Neutrophil (primary cell): ENCODE results near the gene FHL2.

ENCODE experiments used
- H3K27ac ChIP-seq: fragments of 200-600 bp; sonication (generic); 2 replicates; pipeline ENCODE4 v1.5.1; 2016; ENCODE audit warnings: mild to moderate bottlenecking, moderate library complexity
- H3K27me3 ChIP-seq: fragments of 200-600 bp; sonication (generic); 2 replicates; pipeline ENCODE4 v1.6.0; 2016; ENCODE audit warnings: mild to moderate bottlenecking
- H3K36me3 ChIP-seq: fragments of 200-600 bp; sonication (generic); 2 replicates; pipeline ENCODE4 v1.5.1; 2017
- H3K4me1 ChIP-seq, 2 experiments: fragments of 200-600 bp in 1 of 2; sonication (generic) in 1 of 2; 1 replicate in 1 of 2; 2 replicates in 1 of 2; pipeline versions ENCODE4 v1.5.1 to v1.6.1; 2013 to 2016; ENCODE audit warnings: low read depth in 1 of 2, low read length in 1 of 2, mild to moderate bottlenecking in 1 of 2, moderate library complexity in 1 of 2; ENCODE audit not compliant: control insufficient read depth in 1 of 2, insufficient read depth in 1 of 2
- H3K4me3 ChIP-seq, 2 experiments: fragments of 200-600 bp in 1 of 2; sonication (generic) in 1 of 2; 1 replicate in 1 of 2; 2 replicates in 1 of 2; pipeline ENCODE4 v1.5.1; 2013 to 2016; ENCODE audit warnings: low read depth in 1 of 2, low read length in 1 of 2, mild to moderate bottlenecking in 1 of 2, moderate library complexity in 1 of 2
- H3K9me3 ChIP-seq: fragments of 200-600 bp; sonication (generic); 2 replicates; pipeline ENCODE4 v1.5.1; 2016
- TF ChIP-seq, protein P1 (sequence below): fragments of 200-600 bp; sonication (generic); IDR thresholded peaks from 2 replicates; pipeline ENCODE4 v1.5.1; 2016; ENCODE audit warnings: antibody characterized with exemption

FHL2 gene

DNA sequence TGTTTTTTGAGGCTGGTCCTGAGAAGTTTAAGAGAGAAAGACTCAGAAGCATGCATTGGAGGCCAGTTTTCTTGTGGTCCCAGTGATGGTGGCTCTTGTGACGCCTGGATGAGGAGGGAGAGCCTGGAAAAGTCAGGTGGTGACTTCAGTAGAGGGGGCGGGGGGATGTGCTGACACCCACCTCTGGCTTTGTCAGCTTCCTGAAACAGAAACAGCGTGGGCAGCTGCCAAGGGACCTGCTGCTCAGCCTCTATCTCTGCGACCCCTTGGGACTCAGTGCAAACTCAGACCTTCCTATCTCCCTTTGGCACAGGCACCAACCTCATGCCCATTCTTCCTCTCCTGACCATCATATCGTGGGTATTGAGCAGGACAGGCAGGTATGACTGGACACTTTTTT lies 75.7 kb downstream of the FHL2 start:
- H3K36me3 ChIP-seq: no peaks in the 10 kb centered on the region
- peak overlapping the region; percentile 79 for H3K27ac ChIP-seq
- H3K9me3 ChIP-seq: no peaks in the 10 kb centered on the region
- TF ChIP-seq, protein P1, sequence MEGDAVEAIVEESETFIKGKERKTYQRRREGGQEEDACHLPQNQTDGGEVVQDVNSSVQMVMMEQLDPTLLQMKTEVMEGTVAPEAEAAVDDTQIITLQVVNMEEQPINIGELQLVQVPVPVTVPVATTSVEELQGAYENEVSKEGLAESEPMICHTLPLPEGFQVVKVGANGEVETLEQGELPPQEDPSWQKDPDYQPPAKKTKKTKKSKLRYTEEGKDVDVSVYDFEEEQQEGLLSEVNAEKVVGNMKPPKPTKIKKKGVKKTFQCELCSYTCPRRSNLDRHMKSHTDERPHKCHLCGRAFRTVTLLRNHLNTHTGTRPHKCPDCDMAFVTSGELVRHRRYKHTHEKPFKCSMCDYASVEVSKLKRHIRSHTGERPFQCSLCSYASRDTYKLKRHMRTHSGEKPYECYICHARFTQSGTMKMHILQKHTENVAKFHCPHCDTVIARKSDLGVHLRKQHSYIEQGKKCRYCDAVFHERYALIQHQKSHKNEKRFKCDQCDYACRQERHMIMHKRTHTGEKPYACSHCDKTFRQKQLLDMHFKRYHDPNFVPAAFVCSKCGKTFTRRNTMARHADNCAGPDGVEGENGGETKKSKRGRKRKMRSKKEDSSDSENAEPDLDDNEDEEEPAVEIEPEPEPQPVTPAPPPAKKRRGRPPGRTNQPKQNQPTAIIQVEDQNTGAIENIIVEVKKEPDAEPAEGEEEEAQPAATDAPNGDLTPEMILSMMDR: no peak
- H3K4me3 ChIP-seq: no peak overlapping the region
- H3K4me1 ChIP-seq: peaks cover 52 to 59% of the 10 kb centered on the region in 2 experiments
- no peaks in the 10 kb centered on the region for H3K27me3 ChIP-seq

DNA sequence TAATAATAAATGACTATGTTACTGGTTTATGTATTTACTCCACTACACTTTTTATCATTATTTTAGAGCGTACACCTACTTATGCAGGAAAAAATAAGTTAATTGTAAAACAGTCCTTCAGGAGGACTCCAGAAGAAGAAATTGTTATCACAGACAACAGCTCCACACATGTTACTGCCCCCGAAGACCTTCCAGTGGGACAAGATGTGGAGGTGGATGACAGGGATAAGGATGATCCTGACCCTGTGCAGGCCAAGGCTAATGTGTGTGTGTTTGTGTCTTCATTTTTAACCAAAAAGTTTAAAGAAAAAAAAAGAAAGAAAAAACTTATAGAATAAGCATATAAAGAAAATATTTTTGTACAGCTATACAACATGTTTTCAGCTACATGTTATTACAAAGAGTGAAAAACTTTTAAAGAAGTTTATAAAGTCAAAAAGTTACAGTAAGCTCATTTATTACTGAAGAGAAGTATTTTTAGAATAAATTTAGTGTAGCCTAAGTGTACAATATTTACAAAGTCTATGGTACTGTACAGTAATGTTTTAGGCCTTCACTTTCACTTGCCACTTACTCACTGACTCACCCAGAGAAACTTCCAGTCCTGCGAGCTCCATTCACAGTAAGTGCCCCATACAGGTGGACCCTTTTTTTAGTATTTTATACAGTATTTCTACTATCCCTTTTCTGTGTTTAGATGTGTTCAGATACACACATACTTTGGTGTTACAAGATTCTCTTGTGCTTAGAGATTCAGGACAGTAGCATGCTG lies 76.8 kb downstream of the FHL2 start:
- Histone ChIP-seq H3K27me3 (no peaks in the 10 kb centered on the region), H3K27ac (no peak overlapping the region), H3K4me3 (no peak overlapping the region), H3K4me1 (peaks cover 50 to 53% of the 10 kb centered on the region in 2 experiments), H3K36me3 (no peaks in the 10 kb centered on the region), H3K9me3 (no peaks in the 10 kb centered on the region)
- TF ChIP-seq, protein P1: no peak

DNA sequence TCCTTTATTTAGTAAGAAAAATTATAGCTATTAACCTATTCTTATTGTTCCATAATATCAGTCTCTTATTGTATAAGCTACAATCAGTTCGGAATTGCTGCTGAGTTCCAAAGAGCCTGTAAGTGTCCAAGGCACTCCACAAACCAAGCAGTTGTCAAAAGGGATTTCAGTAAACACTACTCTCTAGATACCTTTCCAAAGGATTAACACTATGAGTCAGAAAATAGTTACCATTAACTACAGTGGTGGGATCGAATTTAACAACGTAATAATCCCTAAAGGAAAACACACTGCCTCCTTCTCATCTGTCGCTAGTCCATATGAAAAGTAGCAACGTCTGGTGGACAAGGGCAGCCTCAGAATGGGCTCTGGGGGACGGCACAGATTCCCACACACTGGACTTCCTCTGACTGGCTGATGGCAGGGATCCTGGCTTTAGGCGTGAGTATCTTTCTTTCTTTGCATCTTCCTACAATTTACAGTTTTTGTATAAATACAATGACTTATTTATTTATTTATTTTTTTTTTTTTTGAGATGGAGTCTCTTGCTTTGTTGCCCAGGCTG lies 78.1 kb downstream of the FHL2 start:
- H3K36me3 ChIP-seq: no peaks in the 10 kb centered on the region
- no peak overlapping the region for H3K27ac ChIP-seq
- H3K4me3 ChIP-seq: no peak overlapping the region
- no peaks in the 10 kb centered on the region for H3K9me3 ChIP-seq
- no peaks in the 10 kb centered on the region for H3K27me3 ChIP-seq
- H3K4me1 ChIP-seq: peaks cover 40 to 43% of the 10 kb centered on the region in 2 experiments
- TF ChIP-seq, protein P1: no peak

DNA sequence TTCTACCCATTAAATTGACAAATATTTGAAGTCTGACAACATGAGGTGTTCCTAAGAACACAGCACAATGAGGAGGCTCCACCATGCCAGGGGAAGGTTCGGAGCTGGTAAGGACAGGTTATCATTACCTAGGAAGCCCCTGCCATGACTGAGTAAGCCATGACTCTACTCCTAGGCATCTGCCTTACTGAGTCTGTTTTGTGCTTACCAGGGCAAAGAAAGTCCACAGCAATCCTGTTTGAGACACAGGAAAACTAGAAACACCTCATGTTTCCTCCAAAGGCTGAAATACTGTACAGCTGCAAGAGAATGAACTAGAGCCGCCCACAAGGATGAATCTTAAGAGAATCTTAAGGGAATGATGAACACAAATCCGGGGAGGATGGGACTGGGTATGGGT lies 80.9 kb downstream of the FHL2 start:
- Histone ChIP-seq H3K4me3 (no peak overlapping the region), H3K36me3 (no peaks in the 10 kb centered on the region), H3K27me3 (no peaks in the 10 kb centered on the region), H3K27ac (no peak overlapping the region), H3K4me1 (peaks cover 16 to 24% of the 10 kb centered on the region in 2 experiments), H3K9me3 (no peaks in the 10 kb centered on the region)
- TF ChIP-seq, protein P1: no peak

DNA sequence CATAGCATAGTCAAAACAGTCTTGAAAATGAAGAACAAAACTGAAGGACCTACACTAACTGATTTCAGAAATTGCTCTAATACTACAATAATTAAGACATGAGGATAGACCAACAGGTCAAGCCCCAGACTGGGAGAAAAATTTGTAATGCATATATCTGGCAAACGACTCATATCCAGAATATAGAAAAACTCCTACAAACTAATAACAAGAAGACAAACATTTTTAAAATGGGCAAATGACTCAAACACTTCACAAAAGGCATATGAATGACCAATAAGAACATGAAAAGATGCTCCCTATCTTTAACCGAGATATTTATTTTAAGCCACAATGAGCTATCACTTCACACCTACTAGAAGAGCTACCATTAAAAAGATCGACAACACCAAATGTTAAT lies 83.5 kb downstream of the FHL2 start:
- Histone ChIP-seq H3K4me1 (peaks cover 12 to 23% of the 10 kb centered on the region in 2 experiments), H3K36me3 (no peaks in the 10 kb centered on the region), H3K9me3 (no peaks in the 10 kb centered on the region), H3K27me3 (no peaks in the 10 kb centered on the region), H3K27ac (no peak overlapping the region), H3K4me3 (no peak overlapping the region)
- TF ChIP-seq, protein P1: no peak
